Fibroblast of lung (primary cell): ENCODE data around the gene COL27A1.
"Not testable (repeated sequence)": the region's sequence is repeated elsewhere in the genome, so short reads cannot be mapped to it uniquely, and the experiment has no call there.

Source experiments
- CTCF ChIP-seq, 2 donors: IDR thresholded peaks in 1 of 2; conservative IDR thresholded peaks in 1 of 2; 1 replicate in 1 of 2; 2 replicates in 1 of 2; pipeline ENCODE4 v1.5.1; 2011 to 2012; ENCODE audit warnings: low read length in 2 of 2, control low read depth in 1 of 2, inconsistent platforms in 1 of 2, low read depth in 1 of 2, mild to moderate bottlenecking in 1 of 2
- EZH2 ChIP-seq: IDR thresholded peaks from 2 replicates; pipeline ENCODE4 v1.5.1; 2012; ENCODE audit warnings: low read length, control low read depth, mild to moderate bottlenecking; ENCODE audit errors: missing control alignments

DNA sequence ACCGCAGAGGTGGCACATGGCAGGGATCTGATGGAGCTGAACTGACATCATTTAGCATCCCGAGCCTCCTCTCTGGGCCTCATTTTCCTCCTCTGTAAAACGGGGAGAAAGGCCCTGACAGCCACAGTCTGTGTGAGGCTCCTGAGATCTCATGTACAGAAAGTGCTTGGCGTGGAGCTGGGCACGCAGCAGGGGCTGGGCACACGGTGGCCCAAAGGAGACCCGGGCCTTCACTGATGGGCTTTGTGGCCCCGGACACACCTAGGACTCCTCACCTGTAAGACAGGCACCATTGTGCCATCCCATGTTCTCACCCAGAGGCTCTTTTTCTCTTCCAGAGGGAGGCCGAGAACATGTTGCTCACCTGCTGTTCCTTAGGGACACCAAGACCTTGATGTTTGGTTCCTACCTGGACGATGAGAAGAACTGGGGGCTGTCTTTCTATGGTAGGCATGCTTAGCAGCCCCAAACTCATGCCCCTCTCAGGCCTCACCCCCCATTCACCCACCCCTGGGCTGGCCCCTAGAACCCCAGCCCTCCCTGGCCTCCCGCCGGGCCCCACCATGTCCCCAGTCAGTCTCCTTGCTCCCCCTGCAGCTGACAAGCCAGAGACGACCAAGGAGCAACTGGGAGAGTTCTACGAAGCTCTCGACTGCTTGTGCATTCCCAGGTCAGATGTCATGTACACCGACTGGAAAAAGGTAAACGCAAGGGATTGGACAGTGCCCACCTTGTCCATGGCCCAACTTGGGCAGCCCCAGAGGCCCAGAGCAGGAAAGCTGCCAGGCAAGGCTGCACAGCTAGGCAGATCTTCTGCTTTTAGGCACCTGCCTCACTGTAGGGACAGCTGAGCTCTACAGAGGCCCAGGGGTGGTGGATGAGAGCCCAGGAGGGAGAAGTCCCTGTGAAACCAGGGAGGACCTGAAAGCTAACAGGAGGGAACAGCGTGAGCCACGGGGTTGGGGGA lies 176.2 kb downstream of the COL27A1 start:
- TF ChIP-seq CTCF (conservative IDR thresholded peaks at IDR 0.05 in 1 of 2, IDR thresholded peaks at IDR 0.05 in 1 of 2; ENCODE audit: low read depth in 1 of 2, low read length in 2 of 2); EZH2: not testable (repeated sequence)
